Measurements from ENCODE around the gene PLCH1. TPM values are rescaled to one million over a fixed set of nuclear protein-coding genes. Genes with fewer than 3 reads are reported as not detected.

Gene PLCH1
- total and polyA plus RNA-seq, 2 donors (not counting 1 experiment from before 2014, with no cell fraction given): 0.27 TPM; not detected in 1

DNA sequence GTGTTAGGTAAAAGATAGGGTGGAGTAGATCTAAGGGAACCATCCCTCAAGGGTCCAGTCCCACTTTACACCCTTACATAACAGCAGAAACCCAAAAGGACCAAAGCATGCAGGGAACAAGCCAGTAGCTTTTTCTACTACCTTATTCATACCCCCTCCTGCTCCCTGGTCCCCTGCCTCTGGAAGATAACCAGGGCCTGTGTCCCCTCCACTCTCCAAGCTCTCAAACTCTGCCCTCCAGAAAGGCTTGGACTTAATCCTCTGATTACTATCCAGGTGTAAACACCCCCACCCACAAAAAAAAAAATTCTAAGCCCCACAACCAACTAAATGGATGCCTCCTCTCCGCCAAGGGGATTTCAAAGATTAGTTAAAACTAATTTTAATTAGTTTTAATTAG is 417.4 kb downstream of the PLCH1 start:
- no peak overlapping the region for H3K4me3 Mint-ChIP-seq
- no peak for DNase-seq
- ATAC-seq (ENCODE audit: low read depth): no peak
- no peaks in the 10 kb centered on the region for H3K36me3 ChIP-seq (replicated peaks in 1 of 2; ENCODE audit: control extremely low read depth in 1 of 2, control insufficient read depth in 1 of 2, extremely low read depth in 1 of 2, insufficient read depth in 2 of 2, low read length in 1 of 2)
- ChIA-PET POLR2A (no interaction called here), CTCF (no interaction called here)
- H3K27ac ChIP-seq (ENCODE audit: low read length in 2 of 2): no peak overlapping the region
- H3K9me3 ChIP-seq (ENCODE audit: control extremely low read depth in 1 of 3, control insufficient read depth in 2 of 3, insufficient read depth in 1 of 3, low read length in 2 of 3): no peaks in the 10 kb centered on the region
- no peaks in the 10 kb centered on the region for H3K27me3 ChIP-seq (replicated peaks in 1 of 4; ENCODE audit: control extremely low read depth in 1 of 4, control insufficient read depth in 3 of 4, insufficient read depth in 4 of 4, low read length in 3 of 4)
- H3K4me1 ChIP-seq (ENCODE audit: control insufficient read depth in 2 of 2, insufficient read depth in 2 of 2, low read length in 2 of 2): no peaks in the 10 kb centered on the region
- WGBS (ENCODE audit: insufficient coverage): no CpG with 5 or more reads among the region's 1 CpG
- no peaks in the 10 kb centered on the region for H3K27me3 Mint-ChIP-seq
- H3K4me3 ChIP-seq (ENCODE audit: control extremely low read depth in 1 of 5, extremely low read depth in 1 of 5, insufficient read depth in 1 of 5, low read depth in 2 of 5, low read length in 4 of 5): no peak overlapping the region
- no peaks in the 10 kb centered on the region for H3K9me3 Mint-ChIP-seq (ENCODE audit: insufficient read depth)
- intact Hi-C loops (cut with micrococcal nuclease): no loop called here
- H3K27ac Mint-ChIP-seq: no peak overlapping the region
- H3K4me1 Mint-ChIP-seq: no peaks in the 10 kb centered on the region
- no peaks in the 10 kb centered on the region for H3K79me2 ChIP-seq (ENCODE audit: control insufficient read depth, insufficient read depth, low read length)
- H2AFZ ChIP-seq (ENCODE audit: insufficient read depth, low read depth, low read length, poor library complexity, severe bottlenecking): no peak overlapping the region
- TF ChIP-seq, protein P1, sequence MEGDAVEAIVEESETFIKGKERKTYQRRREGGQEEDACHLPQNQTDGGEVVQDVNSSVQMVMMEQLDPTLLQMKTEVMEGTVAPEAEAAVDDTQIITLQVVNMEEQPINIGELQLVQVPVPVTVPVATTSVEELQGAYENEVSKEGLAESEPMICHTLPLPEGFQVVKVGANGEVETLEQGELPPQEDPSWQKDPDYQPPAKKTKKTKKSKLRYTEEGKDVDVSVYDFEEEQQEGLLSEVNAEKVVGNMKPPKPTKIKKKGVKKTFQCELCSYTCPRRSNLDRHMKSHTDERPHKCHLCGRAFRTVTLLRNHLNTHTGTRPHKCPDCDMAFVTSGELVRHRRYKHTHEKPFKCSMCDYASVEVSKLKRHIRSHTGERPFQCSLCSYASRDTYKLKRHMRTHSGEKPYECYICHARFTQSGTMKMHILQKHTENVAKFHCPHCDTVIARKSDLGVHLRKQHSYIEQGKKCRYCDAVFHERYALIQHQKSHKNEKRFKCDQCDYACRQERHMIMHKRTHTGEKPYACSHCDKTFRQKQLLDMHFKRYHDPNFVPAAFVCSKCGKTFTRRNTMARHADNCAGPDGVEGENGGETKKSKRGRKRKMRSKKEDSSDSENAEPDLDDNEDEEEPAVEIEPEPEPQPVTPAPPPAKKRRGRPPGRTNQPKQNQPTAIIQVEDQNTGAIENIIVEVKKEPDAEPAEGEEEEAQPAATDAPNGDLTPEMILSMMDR (IDR thresholded peaks at IDR 0.05): no peak
- TF ChIP-seq EZH2 (IDR thresholded peaks at IDR 0.05; ENCODE audit: borderline replicate concordance, insufficient read depth, low read depth, low read length, poor library complexity, severe bottlenecking): no peak
- no peaks in the 10 kb centered on the region for H4K20me1 ChIP-seq (ENCODE audit: control insufficient read depth, insufficient read depth, low read length, poor library complexity, severe bottlenecking)
- no peak overlapping the region for H3K4me2 ChIP-seq (replicated peaks; ENCODE audit: low read depth, low read length, poor library complexity, severe bottlenecking)
- H3K9ac ChIP-seq (ENCODE audit: low read length): no peak overlapping the region

DNA sequence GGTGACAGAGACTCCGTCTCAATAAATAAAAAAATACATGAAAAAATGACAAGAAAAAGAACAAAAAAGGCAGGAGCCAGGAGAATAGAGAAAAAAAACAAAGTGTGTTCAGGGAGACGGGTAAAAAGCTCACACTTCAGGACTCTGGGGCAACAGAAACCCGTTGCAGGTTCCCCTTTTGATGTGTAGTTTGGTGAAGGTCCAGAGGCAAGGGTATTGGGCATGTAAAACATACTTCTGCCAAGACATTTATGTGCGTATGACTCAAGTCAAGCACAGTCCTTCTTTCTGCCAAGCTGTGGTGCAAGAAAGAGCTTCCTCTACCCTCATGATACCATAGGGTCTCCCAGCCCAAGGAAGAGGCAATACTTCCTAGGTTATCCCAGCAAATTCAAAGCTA is 418.0 kb downstream of the PLCH1 start:
- DNase-seq (no peak), ATAC-seq (ENCODE audit: low read depth) (no peak)
- Histone ChIP-seq H3K79me2 (ENCODE audit: control insufficient read depth, insufficient read depth, low read length) (no peaks in the 10 kb centered on the region), H3K4me3 (ENCODE audit: control extremely low read depth in 1 of 5, extremely low read depth in 1 of 5, insufficient read depth in 1 of 5, low read depth in 2 of 5, low read length in 4 of 5) (no peak overlapping the region), H3K9me3 (ENCODE audit: control extremely low read depth in 1 of 3, control insufficient read depth in 2 of 3, insufficient read depth in 1 of 3, low read length in 2 of 3) (no peaks in the 10 kb centered on the region), H2AFZ (ENCODE audit: insufficient read depth, low read depth, low read length, poor library complexity, severe bottlenecking) (no peak overlapping the region), H3K27me3 (replicated peaks in 1 of 4; ENCODE audit: control extremely low read depth in 1 of 4, control insufficient read depth in 3 of 4, insufficient read depth in 4 of 4, low read length in 3 of 4) (no peaks in the 10 kb centered on the region), H3K4me2 (replicated peaks; ENCODE audit: low read depth, low read length, poor library complexity, severe bottlenecking) (no peak overlapping the region), H3K4me1 (ENCODE audit: control insufficient read depth in 2 of 2, insufficient read depth in 2 of 2, low read length in 2 of 2) (no peaks in the 10 kb centered on the region), H3K36me3 (replicated peaks in 1 of 2; ENCODE audit: control extremely low read depth in 1 of 2, control insufficient read depth in 1 of 2, extremely low read depth in 1 of 2, insufficient read depth in 2 of 2, low read length in 1 of 2) (no peaks in the 10 kb centered on the region), H3K9ac (ENCODE audit: low read length) (no peak overlapping the region), H4K20me1 (ENCODE audit: control insufficient read depth, insufficient read depth, low read length, poor library complexity, severe bottlenecking) (no peaks in the 10 kb centered on the region), H3K27ac (ENCODE audit: low read length in 2 of 2) (no peak overlapping the region)
- Mint-ChIP-seq H3K4me1 (no peaks in the 10 kb centered on the region), H3K27me3 (no peaks in the 10 kb centered on the region), H3K27ac (no peak overlapping the region), H3K4me3 (no peak overlapping the region), H3K9me3 (ENCODE audit: insufficient read depth) (no peaks in the 10 kb centered on the region)
- intact Hi-C loops (cut with micrococcal nuclease): no loop called here
- ChIA-PET CTCF (no interaction called here), POLR2A (no interaction called here)
- no peak for TF ChIP-seq EZH2 (IDR thresholded peaks at IDR 0.05; ENCODE audit: borderline replicate concordance, insufficient read depth, low read depth, low read length, poor library complexity, severe bottlenecking)
- TF ChIP-seq, protein P1 (IDR thresholded peaks at IDR 0.05): no peak
- WGBS (ENCODE audit: insufficient coverage): 88% methylated on average over 2 of the region's 4 CpGs

Measured in B cell (primary cell).